Measurements from ENCODE around the gene FRMD4B. TPM values are rescaled to one million over a fixed set of nuclear protein-coding genes. Genes with fewer than 3 reads are reported as not detected.

Gene FRMD4B
- total RNA-seq, 2 experiments from 2014 or later, result not detected

- Histone ChIP-seq H3K79me2 (ENCODE audit: insufficient read depth, low read depth, low read length) (no peaks in the 10 kb centered on the region), H3K4me3 (ENCODE audit: low read depth, low read length, poor library complexity, severe bottlenecking) (no peak overlapping the region), H3K9me2 (ENCODE audit: insufficient read depth, low read length) (no peaks in the 10 kb centered on the region), H3K36me3 (ENCODE audit: insufficient read depth, low read length) (no peaks in the 10 kb centered on the region), H3K4me2 (ENCODE audit: low read length) (no peak overlapping the region), H4K20me1 (ENCODE audit: insufficient read depth, low read length) (no peaks in the 10 kb centered on the region), H2AFZ (ENCODE audit: low read length) (no peak overlapping the region), H3K27ac (ENCODE audit: low read depth, low read length, poor library complexity, severe bottlenecking) (no peak overlapping the region), H3K4me1 (ENCODE audit: insufficient read depth, low read length, poor library complexity, severe bottlenecking) (no peaks in the 10 kb centered on the region), H3K9me3 (ENCODE audit: low read length) (peaks cover 7% of the 10 kb centered on the region; the same call in 1 of the 2 replicates)
- POLR2A ChIA-PET, result no interaction called here
- intact Hi-C loops (cut with micrococcal nuclease; ENCODE audit: unreplicated experiment), result no loop called here
- CTCF ChIA-PET (ENCODE audit: unreplicated experiment), result no interaction called here
- DNase-seq (ENCODE audit: low spot score), result no peak
- TF ChIP-seq EZH2phosphoT487 (IDR thresholded peaks at IDR 0.05; ENCODE audit: borderline replicate concordance, low read depth, low read length), result no peak
- BruUV-seq (replicated peaks), result no TSS peak
Measured at GRCh38 chr3:69406163-69406562, 20.3 kb upstream of the FRMD4B start.

DNA sequence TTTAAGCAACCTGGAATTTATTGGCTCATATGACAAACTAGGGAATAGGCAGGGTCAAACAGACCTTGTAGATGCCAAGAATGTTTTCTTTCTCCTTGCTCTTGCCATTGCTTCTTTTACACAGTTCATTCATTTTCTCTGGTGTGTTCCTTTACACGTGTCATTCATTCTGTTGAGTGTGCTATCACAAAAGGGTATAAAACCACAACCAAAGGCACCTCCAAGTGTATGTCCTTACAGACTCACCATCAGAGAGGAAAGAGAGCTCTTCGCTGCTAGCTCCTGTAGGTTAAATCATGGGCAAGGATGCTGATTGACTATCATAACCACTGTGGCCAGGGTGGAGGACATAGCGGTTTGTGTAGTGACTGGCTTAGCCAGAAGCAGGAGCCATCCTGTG is 19.2 kb upstream of the FRMD4B start:
- TF ChIP-seq EZH2phosphoT487 (IDR thresholded peaks at IDR 0.05; ENCODE audit: borderline replicate concordance, low read depth, low read length), result no peak
- no peak for TF ChIP-seq CTCF (conservative IDR thresholded peaks at IDR 0.05; ENCODE audit: low read length)
- Histone ChIP-seq H2AFZ (ENCODE audit: low read length) (no peak overlapping the region), H3K9me2 (ENCODE audit: insufficient read depth, low read length) (no peaks in the 10 kb centered on the region), H3K4me1 (ENCODE audit: insufficient read depth, low read length, poor library complexity, severe bottlenecking) (no peaks in the 10 kb centered on the region), H3K36me3 (ENCODE audit: insufficient read depth, low read length) (no peaks in the 10 kb centered on the region), H3K4me3 (ENCODE audit: low read depth, low read length, poor library complexity, severe bottlenecking) (no peak overlapping the region), H3K27ac (ENCODE audit: low read depth, low read length, poor library complexity, severe bottlenecking) (no peak overlapping the region), H4K20me1 (ENCODE audit: insufficient read depth, low read length) (no peaks in the 10 kb centered on the region), H3K4me2 (ENCODE audit: low read length) (no peak overlapping the region), H3K79me2 (ENCODE audit: insufficient read depth, low read depth, low read length) (no peaks in the 10 kb centered on the region), H3K9me3 (ENCODE audit: low read length) (peaks cover 7% of the 10 kb centered on the region; the same call in 1 of the 2 replicates)
- intact Hi-C loops (cut with micrococcal nuclease; ENCODE audit: unreplicated experiment), result no loop called here
- CTCF ChIA-PET (ENCODE audit: unreplicated experiment), result no interaction called here
- POLR2A ChIA-PET, result interaction anchor here (0.6 kb wide), 1 partner anchor 27 kb away, joined by 4 read pairs; no protein-coding TSS in a partner anchor
- DNase-seq (ENCODE audit: low spot score), result no peak
- no TSS peak for BruUV-seq (replicated peaks)

- no peak overlapping the region for H3K27ac ChIP-seq (ENCODE audit: low read depth, low read length, poor library complexity, severe bottlenecking)
- H3K36me3 ChIP-seq (ENCODE audit: insufficient read depth, low read length), result no peaks in the 10 kb centered on the region
- H3K4me3 ChIP-seq (ENCODE audit: low read depth, low read length, poor library complexity, severe bottlenecking), result no peak overlapping the region
- TF ChIP-seq EZH2phosphoT487 (IDR thresholded peaks at IDR 0.05; ENCODE audit: borderline replicate concordance, low read depth, low read length), result no peak
- no peak for TF ChIP-seq CTCF (conservative IDR thresholded peaks at IDR 0.05; ENCODE audit: low read length)
- no peak overlapping the region for H2AFZ ChIP-seq (ENCODE audit: low read length)
- no peaks in the 10 kb centered on the region for H3K4me1 ChIP-seq (ENCODE audit: insufficient read depth, low read length, poor library complexity, severe bottlenecking)
- no TSS peak for BruUV-seq (replicated peaks)
- H3K9me2 ChIP-seq (ENCODE audit: insufficient read depth, low read length), result no peaks in the 10 kb centered on the region
- no peaks in the 10 kb centered on the region for H4K20me1 ChIP-seq (ENCODE audit: insufficient read depth, low read length)
- DNase-seq (ENCODE audit: low spot score), result no peak
- CTCF ChIA-PET (ENCODE audit: unreplicated experiment), result no interaction called here
- no peaks in the 10 kb centered on the region for H3K79me2 ChIP-seq (ENCODE audit: insufficient read depth, low read depth, low read length)
- intact Hi-C loops (cut with micrococcal nuclease; ENCODE audit: unreplicated experiment), result no loop called here
- no peak overlapping the region for H3K4me2 ChIP-seq (ENCODE audit: low read length)
- peaks cover 7% of the 10 kb centered on the region; the same call in 1 of the 2 replicates for H3K9me3 ChIP-seq (ENCODE audit: low read length)
- POLR2A ChIA-PET, result no interaction called here
Measured at GRCh38 chr3:69403454-69403853, 17.6 kb upstream of the FRMD4B start.

All from OCI-LY7 (cell line).